Measurements from ENCODE around the gene TBX2. TPM values are rescaled to one million over a fixed set of nuclear protein-coding genes. Genes with fewer than 3 reads are reported as not detected.

The TBX2 gene
- total RNA-seq, 2 donors from 2014 or later = 5.0 to 5.3 TPM

GRCh38 chr17:61380836-61381525 is 18.7 kb upstream of the TBX2 start:
- H3K27me3 ChIP-seq = no peaks in the 10 kb centered on the region
- intact Hi-C loops (cut with DNase I) = no loop called here

GRCh38 chr17:61381537-61381936 is 18.1 kb upstream of the TBX2 start:
- H3K9me3 ChIP-seq = no peaks in the 10 kb centered on the region
- TF ChIP-seq CTCF (IDR thresholded peaks at IDR 0.05) = no peak
- H3K27ac ChIP-seq = no peak overlapping the region
- H3K9ac ChIP-seq (ENCODE audit: low read depth in 2 of 2, low read length in 2 of 2) = no peak overlapping the region
- H3K4me3 ChIP-seq = no peak overlapping the region
- H3K4me1 ChIP-seq = no peaks in the 10 kb centered on the region
- intact Hi-C loops (cut with DNase I) = no loop called here
- H3K36me3 ChIP-seq = no peaks in the 10 kb centered on the region
- no peak for DNase-seq
- no peaks in the 10 kb centered on the region for H3K27me3 ChIP-seq

More at GRCh38 chr17:61380836-61381525, 18.7 kb upstream of the TBX2 start:
- Histone ChIP-seq H3K9ac (ENCODE audit: low read depth in 2 of 2, low read length in 2 of 2) (no peak overlapping the region), H3K27ac (no peak overlapping the region), H3K4me1 (no peaks in the 10 kb centered on the region), H3K36me3 (no peaks in the 10 kb centered on the region), H3K4me3 (no peak overlapping the region), H3K9me3 (no peaks in the 10 kb centered on the region)
- no peak for TF ChIP-seq CTCF (IDR thresholded peaks at IDR 0.05)
- DNase-seq = no peak

- Histone ChIP-seq H3K4me1 (no peaks in the 10 kb centered on the region), H3K36me3 (no peaks in the 10 kb centered on the region), H3K27me3 (no peaks in the 10 kb centered on the region), H3K9ac (ENCODE audit: low read depth in 2 of 2, low read length in 2 of 2) (no peak overlapping the region), H3K4me3 (no peak overlapping the region), H3K9me3 (no peaks in the 10 kb centered on the region), H3K27ac (no peak overlapping the region)
- DNase-seq = no peak
- intact Hi-C loops (cut with DNase I) = no loop called here
- TF ChIP-seq CTCF (IDR thresholded peaks at IDR 0.05) = no peak
Observed at GRCh38 chr17:61382796-61383688, 16.6 kb upstream of the TBX2 start.

- Histone ChIP-seq H3K36me3 (no peaks in the 10 kb centered on the region), H3K4me3 (no peak overlapping the region), H3K9me3 (no peaks in the 10 kb centered on the region), H3K9ac (ENCODE audit: low read depth in 2 of 2, low read length in 2 of 2) (no peak overlapping the region), H3K27me3 (no peaks in the 10 kb centered on the region), H3K27ac (no peak overlapping the region), H3K4me1 (no peaks in the 10 kb centered on the region)
- no peak for DNase-seq
- TF ChIP-seq CTCF (IDR thresholded peaks at IDR 0.05) = no peak
- intact Hi-C loops (cut with DNase I) = no loop called here
Observed at GRCh38 chr17:61383689-61384201, 15.9 kb upstream of the TBX2 start.

GRCh38 chr17:61384354-61384691 is 15.3 kb upstream of the TBX2 start:
- Histone ChIP-seq H3K9ac (ENCODE audit: low read depth in 2 of 2, low read length in 2 of 2) (no peak overlapping the region), H3K9me3 (no peaks in the 10 kb centered on the region), H3K36me3 (no peaks in the 10 kb centered on the region), H3K27me3 (no peaks in the 10 kb centered on the region), H3K4me1 (no peaks in the 10 kb centered on the region), H3K27ac (no peak overlapping the region), H3K4me3 (no peak overlapping the region)
- no peak for DNase-seq
- intact Hi-C loops (cut with DNase I) = no loop called here
- TF ChIP-seq CTCF (IDR thresholded peaks at IDR 0.05) = no peak

Data from colonic mucosa (tissue), 4 donors.